H1 (cell line): ENCODE measurements around the gene HELT. TPM values are rescaled to one million over a fixed set of nuclear protein-coding genes. Genes with fewer than 3 reads are reported as not detected.

ENCODE experiments used
- BACH1 ChIP-seq: IDR thresholded peaks from 2 replicates; pipeline ENCODE4 v1.6.1; 2012; ENCODE audit warnings: low read length, improper control_type of control experiment
- CREB1 ChIP-seq: IDR thresholded peaks from 2 replicates; pipeline ENCODE4 v1.6.1; 2012; ENCODE audit warnings: inconsistent platforms
- EZH2 ChIP-seq: fragments of 200-600 bp; sonication (generic); IDR thresholded peaks from 2 replicates; pipeline ENCODE4 v1.7.1; 2012; ENCODE audit warnings: low read depth, mild to moderate bottlenecking, moderate library complexity, low read length, inconsistent platforms; ENCODE audit not compliant: severe bottlenecking
- FOSL1 ChIP-seq: IDR thresholded peaks from 2 replicates; pipeline ENCODE4 v1.6.1; 2011; ENCODE audit warnings: mild to moderate bottlenecking, low read depth, low read length, moderate library complexity; ENCODE audit not compliant: insufficient read depth
- RAD21 ChIP-seq, 2 experiments: IDR thresholded peaks in 1 of 2; conservative IDR thresholded peaks in 1 of 2; 2 replicates each; pipeline ENCODE4 v1.6.1; 2011; ENCODE audit warnings: low read depth in 2 of 2, low read length in 2 of 2, improper control_type of control experiment in 1 of 2, inconsistent platforms in 1 of 2, mild to moderate bottlenecking in 1 of 2, moderate library complexity in 1 of 2
- SIX5 ChIP-seq: IDR thresholded peaks from 2 replicates; pipeline ENCODE4 v1.6.1; 2011; ENCODE audit warnings: mild to moderate bottlenecking, low read depth, low read length
- SP4 ChIP-seq: IDR thresholded peaks from 2 replicates; pipeline ENCODE4 v1.6.1; 2012; ENCODE audit warnings: low read length, inconsistent platforms
- SRF ChIP-seq: IDR thresholded peaks from 2 replicates; pipeline ENCODE4 v1.6.1; 2011; ENCODE audit warnings: mild to moderate bottlenecking, low read depth, low read length, moderate library complexity
- YY1 ChIP-seq: IDR thresholded peaks from 2 replicates; pipeline ENCODE4 v1.6.1; 2011; ENCODE audit warnings: low read depth, mild to moderate bottlenecking, low read length
- polyA plus RNA-seq, 7 experiments: library from polyadenylated mRNA; depleted of rRNA in 3 of 7; stranded (reverse) in 5 of 7; unstranded in 2 of 7; fragments of >200 nt in 5 of 7; fragments of 200-250 nt in 2 of 7; gene quantifications; 1 replicate in 5 of 7; 2 replicates in 1 of 7; 4 replicates in 1 of 7; pipeline versions ENCODE4 v1.2.1 to v1.2.3, GENCODE V29; 2011 to 2013; ENCODE audit warnings: missing spikeins in 2 of 7, mixed read lengths in 2 of 7
- total RNA-seq: library from RNA; stranded (reverse); fragmentation: NEBNext Ultra II Directional; extraction: Animal tissue kit (Norgen Biotek cat#: 25700); gene quantifications from 2 replicates; pipeline ENCODE4 v1.2.1, GENCODE V29; 2021
- TF ChIP-seq, protein P1 (sequence below): IDR thresholded peaks from 2 replicates; pipeline ENCODE4 v1.6.1; 2012; ENCODE audit warnings: inconsistent platforms

HELT gene
- total and polyA plus RNA-seq, 2 of the 8 experiments (the other 6 are each of a cell fraction or from before 2014, with no cell fraction given): 0.32 to 0.35 TPM

DNA sequence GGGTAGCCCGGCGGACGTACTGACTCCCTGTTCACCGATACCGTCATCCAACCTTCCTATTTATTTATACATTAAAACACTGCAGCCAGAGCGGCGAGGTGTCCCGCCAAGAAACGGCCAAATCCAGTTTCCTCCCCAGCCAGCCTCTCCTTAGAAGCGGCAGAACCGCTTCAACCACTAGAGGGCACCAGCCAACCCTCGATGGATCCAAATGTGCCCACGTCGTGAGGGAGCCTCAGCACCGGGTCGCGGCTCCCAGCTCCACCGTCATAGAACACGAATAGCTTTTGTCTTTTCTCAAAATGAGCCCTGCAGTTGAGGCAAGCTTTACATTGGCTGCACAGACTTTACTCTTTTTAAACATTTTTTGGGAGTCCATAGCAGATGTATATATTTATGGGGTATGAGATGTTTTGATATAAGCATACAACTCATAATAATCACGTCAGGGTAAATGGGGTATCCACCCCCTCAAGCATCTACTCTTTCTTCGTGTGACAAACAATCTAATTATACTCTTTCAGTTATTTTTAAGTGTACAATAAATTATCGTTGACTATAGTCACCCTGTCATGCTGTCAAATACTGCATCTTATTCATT is 13.0 kb upstream of the HELT start (continued):
- TF ChIP-seq, protein P1, sequence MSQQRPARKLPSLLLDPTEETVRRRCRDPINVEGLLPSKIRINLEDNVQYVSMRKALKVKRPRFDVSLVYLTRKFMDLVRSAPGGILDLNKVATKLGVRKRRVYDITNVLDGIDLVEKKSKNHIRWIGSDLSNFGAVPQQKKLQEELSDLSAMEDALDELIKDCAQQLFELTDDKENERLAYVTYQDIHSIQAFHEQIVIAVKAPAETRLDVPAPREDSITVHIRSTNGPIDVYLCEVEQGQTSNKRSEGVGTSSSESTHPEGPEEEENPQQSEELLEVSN: no peak
- no peak for TF ChIP-seq SIX5
- 0 out of 2 replicates have a peak, but pooled peaks have one; percentile 15 for TF ChIP-seq SRF
- no peak for TF ChIP-seq EZH2
- 0 out of 2 replicates have a peak, but pooled peaks have one; percentile 34 for TF ChIP-seq YY1
- TF ChIP-seq RAD21 (IDR thresholded peaks at IDR 0.05 in 1 of 2, conservative IDR thresholded peaks at IDR 0.05 in 1 of 2; ENCODE audit: low read depth in 2 of 2, low read length in 2 of 2): peak; percentile 87 to 91
- no peak for TF ChIP-seq FOSL1
- 0 out of 2 replicates have a peak, but pooled peaks have one; percentile 21 for TF ChIP-seq BACH1
- TF ChIP-seq CREB1: peak; percentile 47; the same call in 1 of the 2 replicates
- 0 out of 2 replicates have a peak, but pooled peaks have one; percentile 21 for TF ChIP-seq SP4
